Measurements from ENCODE around the gene GABRA5.

DNA sequence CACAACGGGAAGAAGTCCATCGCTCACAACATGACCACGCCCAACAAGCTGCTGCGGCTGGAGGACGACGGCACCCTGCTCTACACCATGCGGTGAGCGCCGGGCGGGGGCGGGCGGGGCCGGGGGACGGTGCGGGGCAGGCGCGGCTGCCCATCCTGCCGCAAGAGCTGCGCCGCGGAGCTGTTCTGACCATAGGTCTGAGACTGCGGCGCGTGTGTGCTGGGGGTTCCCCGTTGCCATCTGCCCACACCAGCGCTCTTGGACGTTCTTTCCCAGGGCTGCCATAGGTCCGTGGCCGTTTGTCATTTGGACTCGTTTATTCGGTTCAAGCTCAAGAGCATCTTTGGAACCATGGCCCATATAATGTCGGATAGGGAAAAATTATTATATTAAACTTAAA lies 16.6 kb downstream of the GABRA5 start:
- TF ChIP-seq ZC3H10 (CRISPR knock-in tag; IDR thresholded peaks at IDR 0.05) (no peak), ISL1 (CRISPR knock-in tag; IDR thresholded peaks at IDR 0.05) (no peak), ZNF8 (CRISPR knock-in tag; IDR thresholded peaks at IDR 0.05) (no peak)
- TF ChIP-seq, protein P1, sequence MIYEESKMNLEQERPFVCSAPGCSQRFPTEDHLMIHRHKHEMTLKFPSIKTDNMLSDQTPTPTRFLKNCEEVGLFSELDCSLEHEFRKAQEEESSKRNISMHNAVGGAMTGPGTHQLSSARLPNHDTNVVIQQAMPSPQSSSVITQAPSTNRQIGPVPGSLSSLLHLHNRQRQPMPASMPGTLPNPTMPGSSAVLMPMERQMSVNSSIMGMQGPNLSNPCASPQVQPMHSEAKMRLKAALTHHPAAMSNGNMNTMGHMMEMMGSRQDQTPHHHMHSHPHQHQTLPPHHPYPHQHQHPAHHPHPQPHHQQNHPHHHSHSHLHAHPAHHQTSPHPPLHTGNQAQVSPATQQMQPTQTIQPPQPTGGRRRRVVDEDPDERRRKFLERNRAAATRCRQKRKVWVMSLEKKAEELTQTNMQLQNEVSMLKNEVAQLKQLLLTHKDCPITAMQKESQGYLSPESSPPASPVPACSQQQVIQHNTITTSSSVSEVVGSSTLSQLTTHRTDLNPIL (CRISPR knock-in tag; IDR thresholded peaks at IDR 0.05; ENCODE audit: low read depth), result no peak
- TF ChIP-seq, protein P2, sequence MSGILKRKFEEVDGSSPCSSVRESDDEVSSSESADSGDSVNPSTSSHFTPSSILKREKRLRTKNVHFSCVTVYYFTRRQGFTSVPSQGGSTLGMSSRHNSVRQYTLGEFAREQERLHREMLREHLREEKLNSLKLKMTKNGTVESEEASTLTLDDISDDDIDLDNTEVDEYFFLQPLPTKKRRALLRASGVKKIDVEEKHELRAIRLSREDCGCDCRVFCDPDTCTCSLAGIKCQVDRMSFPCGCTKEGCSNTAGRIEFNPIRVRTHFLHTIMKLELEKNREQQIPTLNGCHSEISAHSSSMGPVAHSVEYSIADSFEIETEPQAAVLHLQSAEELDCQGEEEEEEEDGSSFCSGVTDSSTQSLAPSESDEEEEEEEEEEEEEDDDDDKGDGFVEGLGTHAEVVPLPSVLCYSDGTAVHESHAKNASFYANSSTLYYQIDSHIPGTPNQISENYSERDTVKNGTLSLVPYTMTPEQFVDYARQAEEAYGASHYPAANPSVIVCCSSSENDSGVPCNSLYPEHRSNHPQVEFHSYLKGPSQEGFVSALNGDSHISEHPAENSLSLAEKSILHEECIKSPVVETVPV (CRISPR knock-in tag; IDR thresholded peaks at IDR 0.05), result no peak

Measured in SK-N-SH treated with all-trans-retinoic acid at 6 μM for 48 hours (cell line).